HG03103 (cell line): ENCODE data around the gene STMN3.

Experiments
- ATAC-seq: cut with Tn5 transposase; IDR thresholded peaks from one replicate; pipeline ENCODE4 v1.9.1; 2021; ENCODE audit warnings: low read depth; ENCODE audit not compliant: unreplicated experiment

The STMN3 gene

GRCh38 chr20:63653041-63653973 is at the start of gene STMN3:
Gene STMN3 (minus strand): TSS chr20:63653424. CDS start chr20:63653345, 79 bp downstream.
- ATAC-seq = no peak

- ATAC-seq = no peak
Measured at GRCh38 chr20:63702036-63702665, 48.9 kb upstream of the STMN3 start.

- no peak for ATAC-seq
Measured at GRCh38 chr20:63701329-63702035, 48.3 kb upstream of the STMN3 start.

- ATAC-seq = no peak
Measured at GRCh38 chr20:63701051-63701328, 47.8 kb upstream of the STMN3 start.

- ATAC-seq = no peak
Measured at GRCh38 chr20:63700199-63701050, 47.2 kb upstream of the STMN3 start.

- no peak for ATAC-seq
Measured at GRCh38 chr20:63699466-63700198, 46.4 kb upstream of the STMN3 start.

- no peak for ATAC-seq
Measured at GRCh38 chr20:63698739-63699465, 45.7 kb upstream of the STMN3 start.

GRCh38 chr20:63697868-63698545 is 44.8 kb upstream of the STMN3 start:
- no peak for ATAC-seq

- no peak for ATAC-seq
Measured at GRCh38 chr20:63697357-63697867, 44.2 kb upstream of the STMN3 start.

GRCh38 chr20:63696628-63697356 is 43.6 kb upstream of the STMN3 start, which contains the start of gene TNFRSF6B:
Gene TNFRSF6B (plus strand): TSS chr20:63696652. CDS start chr20:63696768, 116 bp downstream.
- ATAC-seq = no peak

GRCh38 chr20:63696306-63696627 is 43.0 kb upstream of the STMN3 start:
- no peak for ATAC-seq

GRCh38 chr20:63695424-63696305 is 42.4 kb upstream of the STMN3 start:
- no peak for ATAC-seq

GRCh38 chr20:63694584-63695423 is 41.6 kb upstream of the STMN3 start:
- no peak for ATAC-seq

- no peak for ATAC-seq
Measured at GRCh38 chr20:63693733-63694583, 40.7 kb upstream of the STMN3 start.

GRCh38 chr20:63693083-63693732 is 40.0 kb upstream of the STMN3 start:
- no peak for ATAC-seq
